Stimulated activated CD8-positive, alpha-beta memory T cell treated with anti-CD3 and anti-CD28 coated beads, Interleukin-7, amount 100 ng/mL, for 1 hour (primary cell): ENCODE results near the gene CSNK2B.

Experiments
- DNase-seq, 2 donors: peaks; one replicate each; pipeline ENCODE4 v3.0.0-alpha.2; 2020; ENCODE audit warnings: low read depth in 2 of 2

The CSNK2B gene

GRCh38 chr6:31665501-31666336 is at the start of gene CSNK2B:
Gene CSNK2B, plus strand, starts transcription at chr6:31666080. Its CDS starts 752 bp downstream, at chr6:31666832.
- DNase-seq, result peak; percentile 96 to 97

- no peak for DNase-seq
Measured at GRCh38 chr6:31617010-31617409, 48.9 kb upstream of the CSNK2B start.

- DNase-seq, result peak; percentile 87 to 91
Measured at GRCh38 chr6:31619805-31620585, 45.9 kb upstream of the CSNK2B start.

GRCh38 chr6:31620586-31621319 is 45.1 kb upstream of the CSNK2B start, which contains the start of gene PRRC2A:
Gene PRRC2A, plus strand, starts transcription at chr6:31620715. Its CDS starts 2,075 bp downstream, at chr6:31622790.
- peak; percentile 59 to 87 for DNase-seq

- DNase-seq, result no peak
Measured at GRCh38 chr6:31621320-31621939, 44.5 kb upstream of the CSNK2B start.

- no peak for DNase-seq
Measured at GRCh38 chr6:31621991-31622390, 43.9 kb upstream of the CSNK2B start.

- no peak for DNase-seq
Measured at GRCh38 chr6:31622684-31623091, 43.2 kb upstream of the CSNK2B start.

GRCh38 chr6:31624070-31624469 is 41.8 kb upstream of the CSNK2B start:
- DNase-seq, result no peak

- no peak for DNase-seq
Measured at GRCh38 chr6:31626952-31627351, 38.9 kb upstream of the CSNK2B start.

GRCh38 chr6:31627690-31628287 is 38.1 kb upstream of the CSNK2B start:
- no peak for DNase-seq

- no peak for DNase-seq
Measured at GRCh38 chr6:31629014-31629413, 36.9 kb upstream of the CSNK2B start.

- no peak for DNase-seq
Measured at GRCh38 chr6:31630177-31630934, 35.5 kb upstream of the CSNK2B start.

- no peak for DNase-seq
Measured at GRCh38 chr6:31631209-31631608, 34.7 kb upstream of the CSNK2B start.

- DNase-seq, result no peak
Measured at GRCh38 chr6:31631681-31632278, 34.1 kb upstream of the CSNK2B start.

- no peak for DNase-seq
Measured at GRCh38 chr6:31632279-31632946, 33.5 kb upstream of the CSNK2B start.

GRCh38 chr6:31633447-31633846 is 32.4 kb upstream of the CSNK2B start:
- no peak for DNase-seq

GRCh38 chr6:31634131-31634530 is 31.7 kb upstream of the CSNK2B start:
- DNase-seq, result no peak

GRCh38 chr6:31634969-31635575 is 30.8 kb upstream of the CSNK2B start:
- DNase-seq, result no peak
